ENCODE measurements around the gene SH3PXD2B.

The SH3PXD2B gene

GRCh38 chr5:172284611-172284980 lies 169.7 kb downstream of the SH3PXD2B start:
- FAIRE-seq: no peak
- DNase-seq (ENCODE audit: extremely low spot score, insufficient read length, low read depth): no peak

- peak; percentile 76 for FAIRE-seq
These were observed 170.3 kb downstream of the SH3PXD2B start for GRCh38 chr5:172283862-172284610.

GRCh38 chr5:172283020-172283861 lies 171.1 kb downstream of the SH3PXD2B start, which contains the start of gene UBTD2:
Gene UBTD2 (minus strand): TSS chr5:172283764. CDS start chr5:172283665, 99 bp downstream.
- DNase-seq (ENCODE audit: extremely low spot score, insufficient read length, low read depth) (peak; percentile 79), FAIRE-seq (peak; percentile 12)

More at GRCh38 chr5:172283862-172284610, 170.3 kb downstream of the SH3PXD2B start:
- peak; percentile 93 for DNase-seq (ENCODE audit: extremely low spot score, insufficient read length, low read depth)

- no peak for DNase-seq (ENCODE audit: extremely low spot score, insufficient read length, low read depth)
- FAIRE-seq: no peak
These were observed 171.9 kb downstream of the SH3PXD2B start for GRCh38 chr5:172282272-172283019.

GRCh38 chr5:172281346-172281745 lies 173.0 kb downstream of the SH3PXD2B start:
- no peak for FAIRE-seq
- DNase-seq (ENCODE audit: extremely low spot score, insufficient read length, low read depth): no peak

GRCh38 chr5:172280929-172281328 lies 173.4 kb downstream of the SH3PXD2B start:
- FAIRE-seq: no peak
- DNase-seq (ENCODE audit: extremely low spot score, insufficient read length, low read depth): no peak

GRCh38 chr5:172280317-172280716 lies 174.0 kb downstream of the SH3PXD2B start:
- no peak for DNase-seq (ENCODE audit: extremely low spot score, insufficient read length, low read depth)

GRCh38 chr5:172278356-172278755 lies 176.0 kb downstream of the SH3PXD2B start:
- FAIRE-seq: no peak
- DNase-seq (ENCODE audit: extremely low spot score, insufficient read length, low read depth): no peak

More at GRCh38 chr5:172280317-172280716, 174.0 kb downstream of the SH3PXD2B start:
- no peak for FAIRE-seq

- DNase-seq (ENCODE audit: extremely low spot score, insufficient read length, low read depth) (no peak), FAIRE-seq (no peak)
These were observed 178.1 kb downstream of the SH3PXD2B start for GRCh38 chr5:172276214-172276613.

Measured in GM18507 (cell line).